IMR-90 (cell line): Measurements from ENCODE around the gene NDUFB4.

ENCODE experiments used
- BHLHE40 ChIP-seq: fragments of 150-350 bp; IDR thresholded peaks from 2 replicates; pipeline ENCODE4 v1.6.1; 2016; ENCODE audit warnings: mild to moderate bottlenecking, low read depth, low read length
- CEBPB ChIP-seq: IDR thresholded peaks from 2 replicates; pipeline ENCODE4 v1.6.1; 2012; ENCODE audit warnings: low read depth, low read length, improper control_type of control experiment
- CTCF ChIP-seq: conservative IDR thresholded peaks from 2 replicates; pipeline ENCODE4 v1.5.1; 2012; ENCODE audit warnings: mild to moderate bottlenecking, low read depth, low read length, improper control_type of control experiment
- FOS ChIP-seq: fragments of 150-350 bp; IDR thresholded peaks from 2 replicates; pipeline ENCODE4 v1.6.1; 2016; ENCODE audit warnings: low read depth, low read length
- MAFK ChIP-seq: IDR thresholded peaks from 2 replicates; pipeline ENCODE4 v1.6.1; 2012; ENCODE audit warnings: low read depth, low read length, improper control_type of control experiment
- MAZ ChIP-seq: IDR thresholded peaks from 2 replicates; pipeline ENCODE4 v1.6.1; 2012; ENCODE audit warnings: low read depth, mild to moderate bottlenecking, low read length, improper control_type of control experiment, moderate library complexity, borderline replicate concordance
- NFE2L2 ChIP-seq: fragments of 150-350 bp; IDR thresholded peaks from 2 replicates; pipeline ENCODE4 v1.6.1; 2016; ENCODE audit warnings: low read depth, mild to moderate bottlenecking, low read length
- POLR2A ChIP-seq: IDR thresholded peaks from 2 replicates; pipeline ENCODE4 v1.6.1; 2012; ENCODE audit warnings: mild to moderate bottlenecking, low read depth, low read length
- RAD21 ChIP-seq: IDR thresholded peaks from 2 replicates; pipeline ENCODE4 v1.6.1; 2012; ENCODE audit warnings: low read length, improper control_type of control experiment
- RCOR1 ChIP-seq: IDR thresholded peaks from 2 replicates; pipeline ENCODE4 v1.6.1; 2012; ENCODE audit warnings: mild to moderate bottlenecking, low read length, improper control_type of control experiment; ENCODE audit not compliant: insufficient replicate concordance
- RFX5 ChIP-seq: IDR thresholded peaks from 2 replicates; pipeline ENCODE4 v1.8.0; 2012; ENCODE audit warnings: low read depth, mild to moderate bottlenecking, low read length, moderate library complexity
- SMC3 ChIP-seq: fragments of 150-350 bp; IDR thresholded peaks from 2 replicates; pipeline ENCODE4 v1.6.1; 2016; ENCODE audit warnings: low read depth, mild to moderate bottlenecking, antibody characterized with exemption, low read length, moderate library complexity
- USF2 ChIP-seq: fragments of 150-350 bp; IDR thresholded peaks from 2 replicates; pipeline ENCODE4 v1.6.1; 2017; ENCODE audit warnings: mild to moderate bottlenecking, antibody characterized with exemption, low read length, low read depth

- TF ChIP-seq MAZ (no peak), CTCF (no peak), FOS (no peak), CEBPB (no peak), RCOR1 (no peak), RAD21 (no peak), POLR2A (no peak), RFX5 (no peak), SMC3 (no peak), USF2 (no peak), MAFK (no peak), BHLHE40 (no peak), NFE2L2 (no peak)
These were observed 6.5 kb downstream of the NDUFB4 start for GRCh38 chr3:120602682-120603081.
